ENCODE data around the gene RNF220. TPM values are rescaled to one million over a fixed set of nuclear protein-coding genes. Genes with fewer than 3 reads are reported as not detected.

RNF220 gene
- total and polyA plus RNA-seq, 2 experiments from 2014 or later: 47.4 to 123 TPM

DNA sequence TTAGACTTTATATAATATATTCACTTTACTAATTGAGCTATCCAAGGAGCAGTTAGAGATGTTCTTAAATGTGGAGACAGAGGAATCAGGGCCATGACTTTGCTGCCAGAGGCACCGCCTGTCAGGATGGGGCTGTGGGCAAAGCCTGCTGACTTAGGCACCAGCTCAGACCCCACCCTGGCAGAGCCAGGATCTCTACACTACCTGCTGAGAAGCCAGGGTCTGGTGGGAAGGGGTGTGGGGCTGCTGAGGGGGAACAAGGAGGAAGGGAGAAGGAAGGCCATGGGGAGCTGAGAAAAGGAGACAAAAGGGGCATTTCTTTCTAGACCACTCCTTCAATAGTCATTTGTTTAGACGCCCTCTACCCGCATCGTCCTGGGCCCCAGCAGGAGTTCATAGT lies 164.4 kb downstream of the RNF220 start:
- WGBS, 2 experiments (ENCODE audit: low coverage in 1 of 2, low lambda C conversion rate in 2 of 2, missing lambda C conversion rate in 2 of 2): 60 to 62% methylated on average over 4 of the region's 4 CpGs
- no peak for TF ChIP-seq EZH2 (IDR thresholded peaks at IDR 0.05; ENCODE audit: insufficient read depth, poor library complexity, severe bottlenecking)
- TF ChIP-seq EZH2phosphoT487 (IDR thresholded peaks at IDR 0.05; ENCODE audit: insufficient read depth, low read depth): no peak
- H3K9ac ChIP-seq: no peak overlapping the region

DNA sequence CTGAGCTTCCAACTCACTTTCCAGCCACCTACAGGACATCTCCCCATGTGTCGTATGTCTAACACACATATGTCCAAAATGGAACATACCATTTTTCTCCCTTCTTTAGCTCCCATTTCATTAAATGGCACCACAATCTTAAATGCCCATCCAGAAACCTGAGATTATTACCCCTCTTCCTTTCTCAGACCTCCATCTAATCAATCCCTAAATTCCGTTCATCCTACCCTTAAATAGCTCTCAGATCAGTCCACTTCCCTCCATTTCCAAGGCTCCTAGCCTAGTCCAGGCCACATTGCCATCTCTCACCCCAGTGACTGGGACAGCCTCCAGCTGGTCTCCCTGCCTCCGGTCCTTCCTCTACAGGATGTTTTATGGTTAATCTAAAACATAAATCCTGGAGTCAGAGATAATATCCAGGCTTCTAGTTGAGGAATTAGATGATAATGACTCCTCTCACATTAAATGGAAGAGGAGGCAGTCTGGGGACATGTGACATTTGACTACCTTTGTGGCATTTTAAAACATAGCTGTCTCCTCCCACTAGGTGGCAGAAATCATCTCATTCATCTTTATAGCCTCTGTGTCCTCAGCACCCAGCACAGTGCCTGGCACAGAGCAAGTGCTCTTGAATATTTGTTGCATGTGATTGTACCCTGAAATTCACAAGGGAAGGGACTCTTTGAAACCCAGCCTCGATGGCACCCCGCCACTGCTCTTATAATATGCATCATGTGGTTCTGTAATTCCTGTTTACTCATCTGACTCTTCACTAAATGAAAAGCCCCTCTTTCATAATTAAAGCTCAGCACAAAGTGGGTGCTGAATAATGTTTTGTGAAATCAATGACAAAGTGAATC lies 166.9 kb downstream of the RNF220 start:
- no peaks in the 10 kb centered on the region for H3F3A ChIP-seq (ENCODE audit: insufficient read depth)
- H3K9ac ChIP-seq: no peak overlapping the region
- no peak overlapping the region for H3K4me2 ChIP-seq (ENCODE audit: unreplicated experiment)
- H3K79me2 ChIP-seq (ENCODE audit: insufficient read depth): no peaks in the 10 kb centered on the region
- WGBS, 2 experiments (ENCODE audit: low coverage in 1 of 2, low lambda C conversion rate in 2 of 2, missing lambda C conversion rate in 2 of 2): 42 to 47% methylated on average over 5 of the region's 5 CpGs
- H4K20me1 ChIP-seq (ENCODE audit: insufficient read depth): no peaks in the 10 kb centered on the region
- no peaks in the 10 kb centered on the region for H3K36me3 ChIP-seq (ENCODE audit: low read depth)
- no peak for TF ChIP-seq EZH2phosphoT487 (IDR thresholded peaks at IDR 0.05; ENCODE audit: insufficient read depth, low read depth)
- no peak for TF ChIP-seq EZH2 (IDR thresholded peaks at IDR 0.05; ENCODE audit: insufficient read depth, poor library complexity, severe bottlenecking)
- H2AFZ ChIP-seq: no peak overlapping the region
- H3K9me2 ChIP-seq (ENCODE audit: insufficient read depth): no peaks in the 10 kb centered on the region
- no peaks in the 10 kb centered on the region for H3K4me1 ChIP-seq (ENCODE audit: insufficient read depth)
- H3K9me3 ChIP-seq (ENCODE audit: low read depth): no peaks in the 10 kb centered on the region
- DNase-seq: peak; percentile 32
- H3K27ac ChIP-seq: no peak overlapping the region
- in situ Hi-C loops (cut with MboI): no loop called here
- H3K27me3 ChIP-seq (replicated peaks; ENCODE audit: insufficient read depth): peaks cover 63% of the 10 kb centered on the region
- H3K4me3 ChIP-seq: no peak overlapping the region

More for the DNA sequence above, 164.4 kb downstream of the RNF220 start:
- Histone ChIP-seq H2AFZ (no peak overlapping the region), H3K27ac (no peak overlapping the region), H4K20me1 (ENCODE audit: insufficient read depth) (no peaks in the 10 kb centered on the region), H3K9me2 (ENCODE audit: insufficient read depth) (no peaks in the 10 kb centered on the region), H3K9me3 (ENCODE audit: low read depth) (no peaks in the 10 kb centered on the region), H3K4me1 (ENCODE audit: insufficient read depth) (no peaks in the 10 kb centered on the region), H3K79me2 (ENCODE audit: insufficient read depth) (no peaks in the 10 kb centered on the region), H3K4me2 (ENCODE audit: unreplicated experiment) (no peak overlapping the region), H3F3A (ENCODE audit: insufficient read depth) (no peaks in the 10 kb centered on the region), H3K27me3 (replicated peaks; ENCODE audit: insufficient read depth) (peaks cover 64% of the 10 kb centered on the region), H3K36me3 (ENCODE audit: low read depth) (no peaks in the 10 kb centered on the region), H3K4me3 (no peak overlapping the region)
- no peak for DNase-seq
- in situ Hi-C loops (cut with MboI): no loop called here

DNA sequence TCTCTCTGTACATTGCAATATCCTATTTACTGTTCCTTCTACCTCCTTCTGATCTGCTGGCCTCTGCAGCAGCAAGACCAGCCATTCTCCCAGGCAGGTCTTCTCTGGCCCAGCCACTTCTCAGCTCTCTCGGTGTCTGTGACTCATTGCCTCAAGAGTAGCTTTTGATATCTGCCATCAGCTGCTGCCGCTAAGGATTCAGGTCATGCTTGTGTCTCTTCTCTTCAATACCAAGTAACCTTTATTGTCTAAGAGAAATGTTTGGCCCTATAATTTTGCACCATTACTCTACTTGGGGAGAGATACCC lies 167.5 kb downstream of the RNF220 start:
- Histone ChIP-seq H3K9me2 (ENCODE audit: insufficient read depth) (no peaks in the 10 kb centered on the region), H4K20me1 (ENCODE audit: insufficient read depth) (no peaks in the 10 kb centered on the region), H3K4me1 (ENCODE audit: insufficient read depth) (no peaks in the 10 kb centered on the region), H3K36me3 (ENCODE audit: low read depth) (no peaks in the 10 kb centered on the region), H2AFZ (no peak overlapping the region), H3K27me3 (replicated peaks; ENCODE audit: insufficient read depth) (peaks cover 59% of the 10 kb centered on the region), H3K27ac (no peak overlapping the region), H3K9ac (no peak overlapping the region), H3K4me2 (ENCODE audit: unreplicated experiment) (no peak overlapping the region), H3K79me2 (ENCODE audit: insufficient read depth) (no peaks in the 10 kb centered on the region), H3K9me3 (ENCODE audit: low read depth) (no peaks in the 10 kb centered on the region), H3K4me3 (no peak overlapping the region), H3F3A (ENCODE audit: insufficient read depth) (no peaks in the 10 kb centered on the region)
- 59 to 63% methylated on average over 2 of the region's 2 CpGs for WGBS, 2 experiments (ENCODE audit: low coverage in 1 of 2, low lambda C conversion rate in 2 of 2, missing lambda C conversion rate in 2 of 2)
- DNase-seq: no peak
- TF ChIP-seq EZH2phosphoT487 (IDR thresholded peaks at IDR 0.05; ENCODE audit: insufficient read depth, low read depth): no peak
- in situ Hi-C loops (cut with MboI): no loop called here

- no peaks in the 10 kb centered on the region for H3K9me3 ChIP-seq (ENCODE audit: low read depth)
- DNase-seq: no peak
- H3K4me2 ChIP-seq (ENCODE audit: unreplicated experiment): no peak overlapping the region
- TF ChIP-seq EZH2 (IDR thresholded peaks at IDR 0.05; ENCODE audit: insufficient read depth, poor library complexity, severe bottlenecking) (no peak), EZH2phosphoT487 (IDR thresholded peaks at IDR 0.05; ENCODE audit: insufficient read depth, low read depth) (no peak)
- H3K9me2 ChIP-seq (ENCODE audit: insufficient read depth): no peaks in the 10 kb centered on the region
- H3K4me1 ChIP-seq (ENCODE audit: insufficient read depth): no peaks in the 10 kb centered on the region
- H3K4me3 ChIP-seq: no peak overlapping the region
- in situ Hi-C loops (cut with MboI): no loop called here
- H3F3A ChIP-seq (ENCODE audit: insufficient read depth): no peaks in the 10 kb centered on the region
- H3K79me2 ChIP-seq (ENCODE audit: insufficient read depth): no peaks in the 10 kb centered on the region
- 57 to 63% methylated on average over 4 of the region's 4 CpGs for WGBS, 2 experiments (ENCODE audit: low coverage in 1 of 2, low lambda C conversion rate in 2 of 2, missing lambda C conversion rate in 2 of 2)
- H3K9ac ChIP-seq: no peak overlapping the region
- no peak overlapping the region for H2AFZ ChIP-seq
- H3K36me3 ChIP-seq (ENCODE audit: low read depth): no peaks in the 10 kb centered on the region
- no peak overlapping the region for H3K27ac ChIP-seq
- H4K20me1 ChIP-seq (ENCODE audit: insufficient read depth): no peaks in the 10 kb centered on the region
- peaks cover 48% of the 10 kb centered on the region for H3K27me3 ChIP-seq (replicated peaks; ENCODE audit: insufficient read depth)
Observed at GRCh38 chr1:44575396-44575795, 170.3 kb downstream of the RNF220 start.
